SK-N-MC (cell line): Measurements from ENCODE around the gene AKR7A3.
"Not testable (repeated sequence)": the region's sequence is repeated elsewhere in the genome, so short reads cannot be mapped to it uniquely, and the experiment has no call there.

Source experiments
- DNase-seq: peaks from one replicate; pipeline ENCODE4 v3.0.0-alpha.2; 2011; ENCODE audit warnings: low read depth, low spot score
- H3K27ac ChIP-seq: fragments of 200-600 bp; sonication (generic); 2 replicates; pipeline ENCODE4 v1.5.1; 2016; ENCODE audit warnings: mixed run types
- H3K36me3 ChIP-seq: fragments of 200-600 bp; sonication (generic); 2 replicates; pipeline ENCODE4 v1.6.1; 2017; ENCODE audit warnings: antibody characterized with exemption, low read length, mixed read lengths; ENCODE audit not compliant: insufficient read depth
- H3K4me3 ChIP-seq: fragments of 200-600 bp; sonication (generic); 2 replicates; pipeline ENCODE4 v1.5.1; 2016
- H3K9ac ChIP-seq: fragments of 200-600 bp; sonication (generic); 2 replicates; pipeline ENCODE4 v1.8.0; 2017; ENCODE audit warnings: mixed run types, mixed read lengths; ENCODE audit not compliant: insufficient read length
- H3K9me3 ChIP-seq: fragments of 200-600 bp; sonication (generic); 2 replicates; pipeline ENCODE4 v1.6.1; 2017; ENCODE audit warnings: low read depth, mild to moderate bottlenecking, antibody characterized with exemption, low read length, moderate library complexity, mixed read lengths
- EZH2 ChIP-seq: fragments of 200-600 bp; sonication (generic); IDR thresholded peaks from one replicate; pipeline ENCODE4 v1.6.1; 2017; ENCODE audit warnings: antibody characterized with exemption
- FOXP2 ChIP-seq: optimal IDR thresholded peaks from 2 replicates; pipeline ENCODE3; 2011; ENCODE audit warnings: mild to moderate bottlenecking, moderate library complexity; ENCODE audit not compliant: insufficient read depth; ENCODE audit errors: extremely low read length, control extremely low read depth
- POLR2AphosphoS5 ChIP-seq: IDR thresholded peaks from 2 replicates; pipeline ENCODE4 v1.6.1; 2012; ENCODE audit warnings: mild to moderate bottlenecking, low read depth, low read length, borderline replicate concordance

The AKR7A3 gene

DNA sequence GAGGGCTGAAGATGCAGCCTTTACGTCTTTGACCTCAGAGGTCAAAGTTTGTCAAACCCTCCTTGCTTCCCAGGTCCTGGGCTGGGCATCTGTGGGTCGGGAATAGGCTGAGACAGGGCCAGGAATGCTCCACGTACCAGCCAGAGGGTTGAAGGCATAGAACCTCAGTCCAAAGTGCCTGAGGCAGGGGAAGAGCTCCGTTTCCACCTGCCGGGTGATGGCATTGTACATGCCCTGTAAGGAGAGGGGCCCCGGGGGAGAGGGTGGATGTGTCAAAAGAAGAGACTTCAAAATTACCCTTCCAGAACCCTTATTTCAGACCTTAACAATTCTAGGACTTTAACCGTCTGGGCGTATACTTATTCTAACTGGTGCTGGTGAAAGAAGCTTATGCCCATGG lies 3.7 kb downstream of the AKR7A3 start:
- Histone ChIP-seq H3K9me3 (no peaks in the 10 kb centered on the region), H3K9ac (no peak overlapping the region), H3K4me3 (no peak overlapping the region), H3K36me3 (no peaks in the 10 kb centered on the region; the same call in 1 of the 2 replicates), H3K27ac (no peak overlapping the region)
- no peak for TF ChIP-seq EZH2
- no peak for TF ChIP-seq POLR2AphosphoS5
- TF ChIP-seq FOXP2: no peak
- DNase-seq: no peak

DNA sequence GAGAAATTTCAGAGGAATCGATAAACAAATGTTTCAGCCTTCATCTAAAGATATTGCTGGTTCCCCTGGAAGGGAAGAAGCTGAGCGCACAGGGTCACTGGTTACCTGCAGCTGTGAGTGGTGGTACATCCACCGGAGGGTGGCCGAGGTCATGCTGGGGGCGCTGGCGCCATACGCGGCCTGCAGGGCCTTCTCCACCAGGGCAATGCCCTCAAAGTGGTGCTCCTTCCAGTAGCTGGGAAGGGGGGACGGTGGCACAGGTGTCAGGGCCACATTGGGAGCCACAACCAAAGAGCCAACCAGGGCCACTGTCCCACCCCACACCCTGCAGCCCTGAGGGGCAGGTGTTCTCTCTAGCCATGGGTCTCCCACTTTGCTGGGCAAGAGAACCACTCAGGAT lies 4.7 kb downstream of the AKR7A3 start:
- DNase-seq: no peak
- Histone ChIP-seq H3K9me3 (no peaks in the 10 kb centered on the region), H3K4me3 (no peak overlapping the region), H3K27ac (no peak overlapping the region), H3K36me3 (no peaks in the 10 kb centered on the region; the same call in 1 of the 2 replicates), H3K9ac (no peak overlapping the region)
- TF ChIP-seq FOXP2 (no peak), POLR2AphosphoS5 (no peak), EZH2 (no peak)

DNA sequence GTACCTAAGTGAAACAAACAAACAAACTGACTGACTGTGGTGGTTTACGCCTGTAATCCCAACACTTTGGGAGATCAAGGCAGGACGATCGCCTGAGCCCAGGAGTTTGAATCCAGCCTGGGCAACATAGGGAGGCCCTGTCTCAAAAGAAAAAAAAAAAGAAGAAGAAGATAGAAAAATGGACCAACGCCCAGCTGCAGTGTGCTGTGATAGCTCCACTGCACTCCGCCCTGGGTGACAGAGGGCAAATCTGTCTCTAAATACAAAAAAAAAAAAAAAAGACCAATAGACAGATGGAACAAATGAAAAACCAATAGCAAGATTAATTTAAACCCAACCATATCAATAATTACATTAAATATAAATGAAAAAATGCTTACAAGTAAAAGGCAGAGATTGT lies 13.9 kb downstream of the AKR7A3 start:
- Histone ChIP-seq H3K4me3 (no peak overlapping the region), H3K9ac (no peak overlapping the region), H3K36me3 (no peaks in the 10 kb centered on the region), H3K9me3 (no peaks in the 10 kb centered on the region), H3K27ac (no peak overlapping the region)
- no peak for DNase-seq
- TF ChIP-seq EZH2 (no peak), POLR2AphosphoS5 (no peak), FOXP2 (no peak)

DNA sequence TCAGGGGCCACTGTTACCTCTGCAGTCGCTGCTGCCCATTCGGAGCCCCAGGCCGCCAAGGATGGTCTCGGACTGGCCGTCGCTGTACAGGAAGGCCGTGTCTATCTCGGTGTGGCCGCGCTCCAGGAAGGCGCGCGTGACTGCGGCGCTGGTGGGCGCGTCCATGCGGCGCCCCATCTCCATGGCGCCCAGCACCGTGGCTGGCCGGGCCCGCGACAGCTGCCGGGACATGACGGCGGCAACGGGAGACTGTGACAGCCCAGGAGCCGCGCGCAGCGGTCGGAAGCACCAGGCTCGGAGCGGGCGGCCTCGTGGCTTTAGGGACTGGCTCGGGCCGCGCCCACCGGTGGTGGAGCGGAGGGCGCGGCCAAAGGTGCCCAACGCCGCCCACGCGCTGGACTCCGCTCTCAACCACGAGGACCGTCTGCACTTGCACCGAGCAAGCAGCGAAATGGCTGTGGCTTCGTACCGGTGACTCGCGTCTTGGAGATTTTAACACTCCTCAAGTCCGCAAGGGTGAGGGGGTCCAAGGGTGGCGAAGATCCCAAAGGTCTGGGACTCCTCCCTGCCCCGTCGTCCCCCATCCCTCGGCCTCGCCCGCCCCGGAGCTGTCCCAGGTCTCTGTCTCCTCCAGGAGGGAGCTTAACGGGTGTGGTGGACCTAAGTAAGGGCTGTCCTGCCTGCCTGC lies 14.6 kb downstream of the AKR7A3 start:
- not testable (repeated sequence) for H3K4me3 ChIP-seq, H3K9ac ChIP-seq, H3K36me3 ChIP-seq, H3K27ac ChIP-seq, DNase-seq, H3K9me3 ChIP-seq

DNA sequence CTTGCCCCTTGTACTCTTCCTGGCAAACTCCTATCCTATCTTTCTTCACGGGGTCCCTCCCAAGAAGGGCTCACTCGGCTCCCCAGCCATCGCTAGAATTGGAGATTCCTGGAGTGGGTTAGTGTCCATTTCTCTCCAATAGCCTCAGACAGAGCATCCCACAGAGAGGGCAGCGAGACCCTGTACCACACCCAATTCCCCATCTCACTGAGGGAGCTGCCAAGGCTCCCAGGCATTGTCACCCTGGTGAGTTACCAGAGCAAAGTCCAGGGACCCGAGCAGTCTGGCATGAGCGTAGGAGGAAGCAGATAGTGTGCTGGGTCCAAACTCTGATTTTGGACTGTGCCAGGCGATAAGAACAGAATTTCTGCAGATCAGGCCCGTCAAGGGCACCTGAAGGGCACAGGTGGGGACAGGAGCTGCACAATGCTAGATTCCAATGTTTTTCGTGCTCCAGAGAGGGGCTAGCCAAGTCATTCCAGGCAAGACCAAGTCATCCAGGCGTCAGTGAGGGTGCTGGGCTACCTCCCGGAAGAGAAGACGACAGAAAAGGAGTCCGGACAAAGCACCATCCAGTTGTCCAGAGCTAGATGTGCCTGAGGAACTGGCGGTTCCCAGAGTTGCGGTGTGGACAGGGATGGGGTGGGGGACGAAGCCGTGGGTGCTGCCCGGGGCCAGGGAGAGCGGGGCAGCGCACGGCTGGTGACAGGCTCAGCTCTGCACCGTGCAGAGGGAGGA lies 15.3 kb downstream of the AKR7A3 start:
- Histone ChIP-seq H3K9ac (no peak overlapping the region), H3K36me3 (no peaks in the 10 kb centered on the region)

DNA sequence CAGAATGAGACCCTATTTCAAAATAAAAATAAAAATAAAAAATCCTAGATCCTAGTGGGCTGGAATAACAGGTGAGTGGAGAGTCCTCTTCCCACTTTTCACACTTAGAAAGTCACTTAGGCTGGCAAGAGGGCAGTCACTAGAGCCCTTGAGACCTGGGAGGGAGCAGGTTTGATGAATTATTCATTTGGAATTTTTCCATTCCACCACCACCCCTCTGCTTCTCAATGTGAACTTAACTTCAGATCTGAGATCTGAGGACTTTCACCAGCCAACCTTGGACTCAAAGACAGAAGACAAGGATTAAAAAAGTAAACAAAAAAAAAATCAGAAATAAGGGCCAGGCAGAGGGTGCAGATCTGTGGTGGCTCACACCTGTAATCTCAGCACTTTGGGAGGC lies 16.5 kb downstream of the AKR7A3 start:
- H3K4me3 ChIP-seq: no peak overlapping the region
- no peak overlapping the region for H3K9ac ChIP-seq
- TF ChIP-seq POLR2AphosphoS5: no peak
- no peak for TF ChIP-seq EZH2
- TF ChIP-seq FOXP2: no peak
- H3K9me3 ChIP-seq: no peaks in the 10 kb centered on the region
- no peak overlapping the region for H3K27ac ChIP-seq
- DNase-seq: no peak
- no peaks in the 10 kb centered on the region for H3K36me3 ChIP-seq

More for the DNA sequence above, 15.3 kb downstream of the AKR7A3 start:
- no peak overlapping the region for H3K4me3 ChIP-seq
- DNase-seq: no peak
- no peaks in the 10 kb centered on the region for H3K9me3 ChIP-seq
- TF ChIP-seq POLR2AphosphoS5 (no peak), FOXP2 (no peak), EZH2 (no peak)
- H3K27ac ChIP-seq: no peak overlapping the region

DNA sequence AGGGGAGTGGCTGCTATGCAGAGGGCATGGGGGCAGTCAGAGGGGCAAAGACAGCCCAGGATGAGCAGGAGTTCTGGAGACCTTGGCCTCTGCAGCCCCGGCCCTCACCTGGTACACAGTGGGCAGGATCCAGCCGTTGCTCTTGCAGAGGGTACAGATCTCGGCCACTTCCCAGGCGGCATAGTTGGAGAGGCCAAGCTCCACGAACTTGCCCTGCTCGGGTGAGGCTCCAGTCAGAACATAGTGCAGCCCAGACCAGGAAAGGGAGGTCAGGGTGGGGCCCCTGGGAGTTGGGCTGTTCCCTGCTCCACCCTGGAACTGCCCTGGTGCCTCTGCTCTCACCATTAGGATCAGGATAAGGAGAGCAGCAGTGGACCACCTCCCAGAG lies 18.2 kb downstream of the AKR7A3 start:
- DNase-seq, H3K27ac ChIP-seq, H3K36me3 ChIP-seq, H3K9me3 ChIP-seq, H3K9ac ChIP-seq, H3K4me3 ChIP-seq: not testable (repeated sequence)

DNA sequence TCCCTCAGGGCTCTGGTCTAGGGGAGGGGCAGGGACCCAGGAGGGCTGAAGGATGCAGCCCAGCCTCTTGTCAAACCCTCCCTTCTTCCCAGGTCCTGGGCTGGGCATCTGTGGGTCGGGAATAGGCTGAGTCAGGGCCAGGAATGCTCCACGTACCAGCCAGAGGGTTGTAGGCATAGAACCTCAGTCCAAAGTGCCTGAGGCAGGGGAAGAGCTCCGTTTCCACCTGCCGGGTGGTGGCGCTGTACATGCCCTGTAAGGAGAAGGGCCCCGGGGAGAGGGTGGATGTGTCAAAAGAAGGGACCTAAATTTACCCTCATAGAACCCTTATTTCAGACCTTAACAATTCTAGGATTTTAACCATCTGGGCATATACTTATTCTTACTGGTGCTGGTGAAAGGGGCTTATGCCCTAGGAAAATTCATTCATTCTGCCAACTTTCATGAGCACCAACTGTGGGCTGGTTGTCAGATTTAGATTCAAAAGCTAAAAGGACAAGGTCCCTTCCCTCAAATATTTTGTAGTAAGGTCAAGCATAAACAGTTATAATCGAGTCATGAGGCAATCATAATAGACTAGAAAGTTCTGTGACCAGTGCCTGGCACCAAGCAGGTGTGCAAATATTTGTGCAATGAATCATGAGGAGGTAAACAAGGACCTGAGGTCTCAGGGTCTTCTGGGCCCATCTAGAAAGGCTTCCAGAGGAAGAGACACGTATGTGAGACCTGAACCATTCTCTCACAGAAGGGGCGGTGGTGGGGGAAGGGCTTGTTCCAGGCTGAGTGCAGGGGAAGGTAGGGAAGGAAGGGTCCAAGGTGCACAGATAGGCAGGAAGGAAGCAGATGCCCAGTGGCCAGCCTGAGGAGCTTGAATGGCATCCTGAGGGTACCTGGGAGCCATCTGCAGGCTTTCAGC lies 18.9 kb downstream of the AKR7A3 start:
- not testable (repeated sequence) for DNase-seq, H3K27ac ChIP-seq, H3K36me3 ChIP-seq, H3K4me3 ChIP-seq, H3K9ac ChIP-seq, H3K9me3 ChIP-seq

DNA sequence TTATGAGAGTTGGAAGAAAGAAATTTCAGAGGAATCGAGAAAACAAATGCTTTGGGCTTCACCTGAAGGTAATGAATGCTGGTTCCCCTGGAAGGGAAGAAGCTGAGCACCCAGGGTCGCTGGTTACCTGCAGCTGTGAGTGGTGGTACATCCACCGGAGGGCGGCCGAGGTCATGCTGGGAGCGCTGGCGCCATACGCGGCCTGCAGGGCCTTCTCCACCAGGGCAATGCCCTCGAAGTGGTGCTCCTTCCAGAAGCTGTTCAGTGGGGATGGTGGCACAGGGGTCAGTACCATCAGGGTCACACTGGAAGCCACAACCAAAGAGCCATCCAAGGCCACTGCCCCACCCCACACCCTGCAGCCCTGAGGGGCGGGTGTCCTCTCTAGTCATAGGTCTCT lies 20.1 kb downstream of the AKR7A3 start:
- TF ChIP-seq EZH2: no peak
- TF ChIP-seq FOXP2: no peak
- TF ChIP-seq POLR2AphosphoS5: no peak
- no peak for DNase-seq
- Histone ChIP-seq H3K9me3 (no peaks in the 10 kb centered on the region), H3K9ac (no peak overlapping the region), H3K36me3 (no peaks in the 10 kb centered on the region), H3K27ac (no peak overlapping the region), H3K4me3 (no peak overlapping the region)
